Transverse colon (tissue), 4 donors: ENCODE results near the gene CEACAM6. TPM values are rescaled to one million over a fixed set of nuclear protein-coding genes. Genes with fewer than 3 reads are reported as not detected.
"Not testable (repeated sequence)": the region's sequence is repeated elsewhere in the genome, so short reads cannot be mapped to it uniquely, and the experiment has no call there.

ENCODE experiments used
- DNase-seq: peaks from one replicate; pipeline ENCODE4 v3.0.0-alpha.2; 2019
- H3K27ac ChIP-seq, 4 donors: fragments of 200-600 bp; sonication (generic); 2 replicates each; pipeline ENCODE4 v1.5.1; 2016 to 2018; ENCODE audit warnings: inconsistent platforms in 4 of 4
- H3K27me3 ChIP-seq: fragments of 200-600 bp; sonication (generic); 2 replicates; pipeline ENCODE4 v1.5.1; 2017; ENCODE audit warnings: inconsistent platforms
- H3K36me3 ChIP-seq, 4 donors: fragments of 200-600 bp; sonication (generic); 2 replicates each; pipeline ENCODE4 v1.5.1; 2017 to 2019; ENCODE audit warnings: inconsistent platforms in 4 of 4
- H3K4me1 ChIP-seq, 4 donors: fragments of 200-600 bp; sonication (generic); 2 replicates each; pipeline ENCODE4 v1.5.1; 2017 to 2020; ENCODE audit warnings: inconsistent platforms in 4 of 4
- H3K4me3 ChIP-seq, 4 donors: fragments of 200-600 bp; sonication (generic); 1 replicate in 1 of 4; 2 replicates in 3 of 4; pipeline versions ENCODE4 v1.5.1 to v1.6.1; 2017 to 2019; ENCODE audit warnings: inconsistent platforms in 4 of 4
- H3K9me3 ChIP-seq, 2 donors: fragments of 200-600 bp; sonication (generic); 2 replicates each; pipeline ENCODE4 v1.5.1; 2017 to 2019; ENCODE audit warnings: inconsistent platforms in 2 of 2
- CTCF ChIP-seq, 5 experiments: fragments of 200-600 bp in 3 of 5; fragments of 450-650 bp in 2 of 5; sonication (generic) in 3 of 5; IDR thresholded peaks; 1 replicate in 2 of 5; 2 replicates in 3 of 5; pipeline ENCODE4 v1.5.1; 2016 to 2017; ENCODE audit warnings: antibody characterized with exemption in 5 of 5, inconsistent platforms in 3 of 5, mild to moderate bottlenecking in 2 of 5, moderate library complexity in 1 of 5
- EP300 ChIP-seq: sonication (generic); formaldehyde crosslinking; IDR thresholded peaks from one replicate; pipeline ENCODE4 v1.6.1; 2017; ENCODE audit warnings: antibody characterized with exemption, low read depth
- POLR2A ChIP-seq: fragments of 450-650 bp; IDR thresholded peaks from one replicate; pipeline ENCODE4 v1.6.1; 2016; ENCODE audit warnings: antibody characterized with exemption, mild to moderate bottlenecking, moderate library complexity
- POLR2AphosphoS5 ChIP-seq, 3 donors: sonication (generic); formaldehyde crosslinking; IDR thresholded peaks; one replicate each; pipeline ENCODE4 v1.6.1; 2016; ENCODE audit warnings: antibody characterized with exemption in 3 of 3
- WGBS, 2 donors: methylation state at CpG; one replicate each; pipeline ENCODE4 v1.1.5; 2018; ENCODE audit warnings: low coverage in 1 of 2; 5-methylcytosine and 5-hydroxymethylcytosine counted together
- in situ Hi-C, 4 donors: fragments of 200-750 bp; cut with MboI; loops; one replicate each; pipeline versions ENCODE4 v1.15.0 to v1.15.1; 2017; ENCODE audit warnings: low sequenced_read_pairs in 3 of 4, low pct_ligation_motif_present in 1 of 4, low pct_unique_long_range_greater_than_20kb in 1 of 4
- intact Hi-C: fragments of 100-400 bp; cut with DNase I; formaldehyde crosslinking; loops from one replicate; pipeline ENCODE4 v1.15.1; 2023; ENCODE audit warnings: low total_unique reads
- total RNA-seq, 4 donors: library from RNA; depleted of rRNA; stranded (reverse); fragments of >200 nt; gene quantifications; one replicate each; pipeline ENCODE4 v1.1.0, GENCODE V29; 2016

CEACAM6 gene
- total RNA-seq, 4 donors from 2014 or later = 33.8 to 209 (median 104) TPM

GRCh38 chr19:41784312-41784711 is 29.0 kb downstream of the CEACAM6 start:
- peak; percentile 27 for DNase-seq
- in situ Hi-C loops = no loop called here
- WGBS, 2 donors = 21 to 27% methylated on average over 3 of the region's 3 CpGs
- Histone ChIP-seq H3K4me3 (no peak overlapping the region), H3K36me3 (no peaks in the 10 kb centered on the region), H3K4me1 (peaks cover 6 to 20% (median 14%) of the 10 kb centered on the region in 4 donors), H3K27me3 (peaks cover 22% of the 10 kb centered on the region), H3K27ac (peak overlapping the region; percentile 35 to 66 (median 61)), H3K9me3 (no peaks in the 10 kb centered on the region)
- TF ChIP-seq CTCF (IDR thresholded peaks at IDR 0.05) (no peak), POLR2AphosphoS5 (IDR thresholded peaks at IDR 0.05) (peak in 1 of 3 donors; percentile 33)
- intact Hi-C loops = no loop called here

- no peak for TF ChIP-seq POLR2A
- TF ChIP-seq EP300 = no peak
- no peak for TF ChIP-seq POLR2AphosphoS5 (IDR thresholded peaks at IDR 0.05)
- TF ChIP-seq CTCF (IDR thresholded peaks at IDR 0.05) = no peak
- peak overlapping the region; percentile 35 to 66 (median 58) for H3K27ac ChIP-seq
- in situ Hi-C loops = no loop called here
These were observed 29.4 kb downstream of the CEACAM6 start for GRCh38 chr19:41784743-41785142.

GRCh38 chr19:41785653-41786052 is 30.3 kb downstream of the CEACAM6 start:
- intact Hi-C loops (no loop called here), in situ Hi-C loops (no loop called here)
- Histone ChIP-seq H3K4me3 (no peak overlapping the region), H3K9me3 (no peaks in the 10 kb centered on the region), H3K4me1 (peaks cover 6 to 20% (median 14%) of the 10 kb centered on the region in 4 donors), H3K27me3 (peaks cover 22% of the 10 kb centered on the region), H3K36me3 (no peaks in the 10 kb centered on the region), H3K27ac (peak overlapping the region in 2 of 4 donors; percentile 51 to 66)
- 0 to 2% methylated on average over 8 to 10 of the region's 10 CpGs for WGBS, 2 donors
- TF ChIP-seq EP300 = no peak
- TF ChIP-seq POLR2A = no peak
- peak; percentile 70 to 87 (median 77) for TF ChIP-seq CTCF (IDR thresholded peaks at IDR 0.05)
- DNase-seq = peak; percentile 80

More at GRCh38 chr19:41784743-41785142, 29.4 kb downstream of the CEACAM6 start:
- no peak for DNase-seq
- no peaks in the 10 kb centered on the region for H3K36me3 ChIP-seq
- no peaks in the 10 kb centered on the region for H3K9me3 ChIP-seq
- peaks cover 6 to 20% (median 14%) of the 10 kb centered on the region in 4 donors for H3K4me1 ChIP-seq
- no peak overlapping the region for H3K4me3 ChIP-seq
- 31 to 40% methylated on average over 2 to 4 of the region's 4 CpGs for WGBS, 2 donors
- intact Hi-C loops = no loop called here
- peaks cover 22% of the 10 kb centered on the region for H3K27me3 ChIP-seq

GRCh38 chr19:41787055-41787454 is 31.7 kb downstream of the CEACAM6 start:
- peaks cover 6 to 20% (median 14%) of the 10 kb centered on the region in 4 donors for H3K4me1 ChIP-seq
- H3K9me3 ChIP-seq = no peaks in the 10 kb centered on the region
- no peak overlapping the region for H3K27ac ChIP-seq
- intact Hi-C loops = no loop called here
- WGBS, 2 donors = 73% methylated on average over 7 of the region's 7 CpGs; no CpG with 5 or more reads in 1 of the 2 donors
- no peak for TF ChIP-seq EP300
- TF ChIP-seq POLR2A = no peak
- no peak for TF ChIP-seq CTCF (IDR thresholded peaks at IDR 0.05)
- no peak for TF ChIP-seq POLR2AphosphoS5 (IDR thresholded peaks at IDR 0.05)
- peaks cover 29% of the 10 kb centered on the region for H3K27me3 ChIP-seq
- DNase-seq = no peak
- no peaks in the 10 kb centered on the region for H3K36me3 ChIP-seq
- in situ Hi-C loops = no loop called here
- no peak overlapping the region for H3K4me3 ChIP-seq

GRCh38 chr19:41788518-41788917 is 33.2 kb downstream of the CEACAM6 start:
- H3K27ac ChIP-seq, intact Hi-C loops, H3K9me3 ChIP-seq: not testable (repeated sequence)

GRCh38 chr19:41789053-41789452 is 33.7 kb downstream of the CEACAM6 start:
- H3K9me3 ChIP-seq, H3K36me3 ChIP-seq, DNase-seq, in situ Hi-C loops, intact Hi-C loops, H3K27ac ChIP-seq, H3K4me3 ChIP-seq: not testable (repeated sequence)
- Histone ChIP-seq H3K4me1 (peaks cover 6 to 17% (median 13%) of the 10 kb centered on the region in 4 donors), H3K27me3 (peaks cover 23% of the 10 kb centered on the region)
- WGBS, 2 donors = 82 to 88% methylated on average over 3 to 4 of the region's 5 CpGs

More at GRCh38 chr19:41788518-41788917, 33.2 kb downstream of the CEACAM6 start:
- H3K36me3 ChIP-seq, DNase-seq, H3K4me3 ChIP-seq, in situ Hi-C loops: not testable (repeated sequence)
- WGBS, 2 donors = no CpG with 5 or more reads among the region's 1 CpG
- peaks cover 25% of the 10 kb centered on the region for H3K27me3 ChIP-seq
- peaks cover 6 to 20% (median 14%) of the 10 kb centered on the region in 4 donors for H3K4me1 ChIP-seq
